Daoy (cell line): ENCODE measurements around the gene ARHGEF3. TPM values are rescaled to one million over a fixed set of nuclear protein-coding genes. Genes with fewer than 3 reads are reported as not detected.

ENCODE experiments used
- DNase-seq: peaks from one replicate; pipeline ENCODE4 v3.0.0-alpha.2; 2015; ENCODE audit warnings: low read depth
- total RNA-seq: library from RNA; depleted of rRNA; stranded (reverse); fragments of >200 nt; shearing (Covaris generic); gene quantifications from 2 replicates; pipeline ENCODE4 v1.2.3, GENCODE V29; 2014; rRNA removed

Gene ARHGEF3
- total RNA-seq, 1 experiment from 2014 or later: 5.3 TPM

DNA sequence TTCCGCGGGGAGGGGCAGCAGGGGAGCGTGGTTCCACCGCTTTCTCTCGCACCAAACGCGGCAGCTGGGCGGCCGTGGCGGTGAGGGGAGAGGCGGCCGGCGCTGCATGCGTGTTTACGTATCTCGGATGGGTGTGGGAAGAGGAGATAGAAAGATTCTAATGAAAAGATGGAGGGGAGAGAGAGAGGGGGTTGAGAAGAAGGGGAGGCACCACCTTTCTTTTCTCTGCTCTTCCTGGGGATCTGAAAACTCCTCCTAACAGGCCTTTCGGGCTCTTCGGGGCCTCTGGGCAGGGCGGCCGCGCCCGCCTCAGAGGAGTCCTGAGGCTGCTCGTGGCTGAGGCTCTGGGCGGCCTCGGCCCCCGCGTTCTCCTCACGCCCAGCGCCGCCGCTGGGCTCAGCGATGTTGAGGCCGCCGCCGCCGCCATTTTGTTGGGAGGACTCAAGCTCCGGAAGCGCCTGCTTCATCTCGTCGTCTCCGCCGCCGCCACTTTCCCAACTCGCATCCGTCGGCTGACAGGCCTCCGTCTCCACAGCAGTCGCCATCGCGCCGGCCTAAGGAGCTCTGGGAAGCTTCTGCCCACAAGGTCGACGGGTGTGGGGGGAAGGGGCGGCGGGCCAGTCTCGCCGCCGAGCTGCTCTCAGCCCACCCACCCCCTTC, 119.2 kb downstream of the ARHGEF3 start:
- peak; percentile 80 for DNase-seq

DNA sequence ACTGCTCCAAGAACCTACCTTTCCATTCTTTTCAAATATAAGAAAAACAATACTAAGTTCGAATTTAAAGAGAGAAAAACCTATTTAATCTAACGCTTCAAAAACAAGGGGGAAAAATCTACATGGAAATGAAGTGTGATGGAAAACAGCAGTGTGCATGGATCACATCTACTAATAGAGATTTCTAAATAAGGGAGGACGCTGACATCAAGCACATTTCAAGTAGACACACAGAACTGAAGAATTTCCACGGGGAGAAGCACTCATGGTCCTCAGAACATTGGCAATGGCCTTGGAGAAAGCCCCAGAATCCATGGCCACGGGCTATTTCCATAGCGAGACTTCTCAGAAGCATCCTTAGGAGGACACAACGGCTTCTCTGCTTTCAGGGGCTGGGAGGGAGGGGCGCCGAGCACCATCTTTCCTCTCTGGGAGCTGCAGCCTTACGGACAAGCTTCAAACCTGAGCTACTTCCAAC, 119.7 kb downstream of the ARHGEF3 start:
- DNase-seq: no peak

DNA sequence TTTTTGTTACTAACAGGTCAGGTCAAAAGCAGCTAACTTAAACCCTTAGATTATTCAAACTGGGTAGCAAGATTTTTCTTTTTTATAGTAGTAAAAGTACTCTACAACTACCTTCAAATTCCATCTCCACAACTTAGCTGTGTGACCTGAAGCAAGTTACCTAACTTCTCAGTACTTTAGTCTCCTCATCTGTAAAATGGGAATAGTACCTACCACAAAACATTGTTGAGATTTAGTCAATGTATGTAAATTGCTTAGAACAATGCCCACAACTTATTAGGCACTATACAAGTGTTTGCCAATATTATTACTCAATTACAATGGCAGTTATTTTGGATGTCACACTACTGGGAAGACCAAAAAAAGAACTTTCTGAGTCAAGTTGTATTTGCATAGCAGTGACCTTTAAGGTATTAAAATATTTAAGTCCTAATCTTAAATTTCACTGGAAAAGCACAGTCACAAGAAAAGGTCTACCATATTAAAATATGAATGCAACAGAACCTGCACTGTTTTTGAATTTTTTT, 121.6 kb downstream of the ARHGEF3 start:
- no peak for DNase-seq

Other genes starting within 250 kb of the ARHGEF3 start
- gene CCDC66, start 244.8 kb downstream of the ARHGEF3 start, total RNA-seq: 8.8 and 16.9 TPM in 2 replicates
- gene TASOR, start 118.7 kb downstream of the ARHGEF3 start, total RNA-seq: 43.5 and 47.9 TPM in 2 replicates